Parathyroid adenoma (tissue), 2 donors: ENCODE data around the gene ARHGAP44.

Experiments used
- H2AFZ ChIP-seq: fragments of 300-600 bp; sonication (generic); one replicate; pipeline ENCODE4 v1.7.0; 2017; ENCODE audit warnings: antibody characterized with exemption, mild to moderate bottlenecking
- H3K27ac ChIP-seq: fragments of 300-600 bp; sonication (generic); one replicate; pipeline ENCODE4 v1.7.0; 2017
- H3K27me3 ChIP-seq: fragments of 300-600 bp; sonication (generic); one replicate; pipeline ENCODE4 v1.7.0; 2017; ENCODE audit warnings: low read length; ENCODE audit not compliant: control insufficient read depth, insufficient read depth
- H3K36me3 ChIP-seq: fragments of 300-600 bp; sonication (generic); one replicate; pipeline ENCODE4 v1.7.0; 2017; ENCODE audit warnings: low read length; ENCODE audit not compliant: control insufficient read depth, insufficient read depth
- H3K4me1 ChIP-seq: fragments of 300-600 bp; sonication (generic); one replicate; pipeline ENCODE4 v1.7.0; 2017; ENCODE audit warnings: control low read depth
- H3K4me2 ChIP-seq: fragments of 300-600 bp; sonication (generic); one replicate; pipeline ENCODE4 v1.7.0; 2017; ENCODE audit warnings: low read length
- H3K4me3 ChIP-seq: fragments of 300-600 bp; sonication (generic); one replicate; pipeline ENCODE4 v1.7.0; 2017; ENCODE audit warnings: low read depth, low read length
- H3K79me2 ChIP-seq: fragments of 300-600 bp; sonication (generic); one replicate; pipeline ENCODE4 v1.7.0; 2017; ENCODE audit warnings: control low read depth
- H3K9ac ChIP-seq: fragments of 300-600 bp; sonication (generic); one replicate; pipeline ENCODE4 v1.7.0; 2017; ENCODE audit warnings: mild to moderate bottlenecking
- H3K9me3 ChIP-seq: fragments of 300-600 bp; sonication (generic); one replicate; pipeline ENCODE4 v1.7.0; 2017; ENCODE audit warnings: low read length; ENCODE audit not compliant: control insufficient read depth
- TF ChIP-seq, protein P1 (sequence below): fragments of 300-600 bp; sonication (generic); IDR thresholded peaks from one replicate; pipeline ENCODE4 v1.7.0; 2017; ENCODE audit warnings: antibody characterized with exemption, mild to moderate bottlenecking
- donor health status: primary hyperparathyroidism.

ARHGAP44 gene

DNA sequence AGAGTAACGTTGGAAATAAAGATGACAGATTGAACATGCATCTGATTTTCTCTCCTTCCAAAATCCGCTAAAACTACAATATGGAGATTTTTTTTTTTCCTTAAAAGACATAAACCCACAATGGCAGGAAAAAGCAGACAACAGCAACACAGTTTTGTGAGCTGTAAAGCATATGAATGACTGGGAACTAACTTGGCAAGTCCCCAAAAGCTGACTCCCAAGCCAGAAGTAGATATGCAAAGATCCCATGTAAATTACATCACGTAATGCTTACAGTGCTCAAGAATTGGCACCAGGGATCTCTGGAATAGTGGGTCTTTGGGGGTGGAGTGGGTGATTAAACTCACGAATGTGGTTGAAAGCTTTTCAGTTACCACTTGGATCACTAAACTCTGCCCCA, 121.9 kb downstream of the ARHGAP44 start:
- H3K79me2 ChIP-seq = no peaks in the 10 kb centered on the region
- H3K4me2 ChIP-seq = no peak overlapping the region
- no peaks in the 10 kb centered on the region for H3K36me3 ChIP-seq
- TF ChIP-seq, protein P1, sequence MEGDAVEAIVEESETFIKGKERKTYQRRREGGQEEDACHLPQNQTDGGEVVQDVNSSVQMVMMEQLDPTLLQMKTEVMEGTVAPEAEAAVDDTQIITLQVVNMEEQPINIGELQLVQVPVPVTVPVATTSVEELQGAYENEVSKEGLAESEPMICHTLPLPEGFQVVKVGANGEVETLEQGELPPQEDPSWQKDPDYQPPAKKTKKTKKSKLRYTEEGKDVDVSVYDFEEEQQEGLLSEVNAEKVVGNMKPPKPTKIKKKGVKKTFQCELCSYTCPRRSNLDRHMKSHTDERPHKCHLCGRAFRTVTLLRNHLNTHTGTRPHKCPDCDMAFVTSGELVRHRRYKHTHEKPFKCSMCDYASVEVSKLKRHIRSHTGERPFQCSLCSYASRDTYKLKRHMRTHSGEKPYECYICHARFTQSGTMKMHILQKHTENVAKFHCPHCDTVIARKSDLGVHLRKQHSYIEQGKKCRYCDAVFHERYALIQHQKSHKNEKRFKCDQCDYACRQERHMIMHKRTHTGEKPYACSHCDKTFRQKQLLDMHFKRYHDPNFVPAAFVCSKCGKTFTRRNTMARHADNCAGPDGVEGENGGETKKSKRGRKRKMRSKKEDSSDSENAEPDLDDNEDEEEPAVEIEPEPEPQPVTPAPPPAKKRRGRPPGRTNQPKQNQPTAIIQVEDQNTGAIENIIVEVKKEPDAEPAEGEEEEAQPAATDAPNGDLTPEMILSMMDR = no peak
- H3K4me3 ChIP-seq = no peak overlapping the region
- no peak overlapping the region for H3K9ac ChIP-seq
- no peak overlapping the region for H2AFZ ChIP-seq
- H3K27ac ChIP-seq = no peak overlapping the region
- H3K9me3 ChIP-seq = no peaks in the 10 kb centered on the region
- no peaks in the 10 kb centered on the region for H3K4me1 ChIP-seq
- no peaks in the 10 kb centered on the region for H3K27me3 ChIP-seq

DNA sequence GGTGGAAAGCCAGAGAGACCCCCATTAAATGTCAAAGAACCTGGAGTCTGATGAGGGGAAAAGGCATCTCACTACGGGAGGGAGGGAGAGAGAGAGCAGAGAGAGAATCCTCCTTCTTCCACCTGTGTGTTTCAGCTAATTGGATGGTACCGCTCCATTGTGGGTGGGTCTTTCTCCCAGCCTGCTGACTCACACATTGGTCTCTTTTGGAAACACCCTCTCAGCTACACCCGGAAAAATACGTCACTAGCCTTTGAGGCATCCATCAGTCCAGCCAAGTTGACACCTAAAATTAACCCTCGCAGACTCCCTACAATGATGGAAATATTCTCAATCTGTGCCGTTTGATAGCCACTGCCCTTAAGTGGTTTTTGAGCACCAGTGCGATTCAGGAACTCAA, 128.1 kb downstream of the ARHGAP44 start:
- no peaks in the 10 kb centered on the region for H3K9me3 ChIP-seq
- no peak overlapping the region for H3K4me2 ChIP-seq
- H3K27ac ChIP-seq = no peak overlapping the region
- no peak overlapping the region for H3K9ac ChIP-seq
- H3K36me3 ChIP-seq = no peaks in the 10 kb centered on the region
- H3K27me3 ChIP-seq = no peaks in the 10 kb centered on the region
- no peaks in the 10 kb centered on the region for H3K79me2 ChIP-seq
- no peak overlapping the region for H3K4me3 ChIP-seq
- TF ChIP-seq, protein P1 = no peak
- no peak overlapping the region for H2AFZ ChIP-seq
- no peaks in the 10 kb centered on the region for H3K4me1 ChIP-seq

DNA sequence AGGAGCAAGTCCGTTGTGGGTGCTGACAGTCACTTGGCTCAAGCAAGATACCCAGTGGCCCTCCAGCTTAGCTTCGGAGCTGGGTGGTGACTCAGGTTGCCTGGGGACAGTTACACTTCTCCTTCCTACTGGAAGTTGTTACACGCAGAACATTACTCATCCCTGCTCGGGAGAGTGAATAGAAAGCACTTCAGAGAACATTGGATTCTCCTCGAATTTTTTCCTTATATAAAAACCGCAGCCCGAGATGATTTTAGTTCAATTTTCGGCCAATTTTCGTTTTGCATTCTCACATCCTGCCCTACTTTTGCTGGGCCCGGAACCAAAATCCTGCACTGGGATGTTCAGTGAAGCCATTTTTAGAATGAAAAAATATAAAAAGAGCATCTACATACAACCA, 128.8 kb downstream of the ARHGAP44 start:
- H3K27me3 ChIP-seq = no peaks in the 10 kb centered on the region
- no peak overlapping the region for H2AFZ ChIP-seq

DNA sequence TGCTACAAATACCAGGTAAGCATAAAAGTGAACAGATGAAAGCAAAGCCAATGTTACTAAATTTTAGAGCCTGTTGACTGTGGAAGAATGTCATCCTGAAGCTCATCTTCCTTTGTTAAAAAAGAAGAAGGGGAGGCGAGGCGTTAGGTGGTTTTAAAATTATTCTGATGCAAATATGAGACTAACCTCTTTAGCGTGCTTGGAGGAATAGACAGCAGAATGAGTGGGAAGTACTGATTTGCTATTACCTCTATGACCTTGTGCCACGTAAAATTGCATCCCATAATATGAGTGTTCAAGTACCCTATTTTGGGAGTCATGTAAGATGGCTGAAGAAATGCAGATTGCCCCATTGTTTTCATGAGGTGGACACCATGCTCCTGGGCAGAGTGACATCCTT, 132.8 kb downstream of the ARHGAP44 start:
- Histone ChIP-seq H3K4me3 (no peak overlapping the region), H3K79me2 (no peaks in the 10 kb centered on the region), H2AFZ (no peak overlapping the region), H3K36me3 (no peaks in the 10 kb centered on the region), H3K9me3 (no peaks in the 10 kb centered on the region), H3K4me2 (no peak overlapping the region), H3K27ac (no peak overlapping the region), H3K9ac (no peak overlapping the region), H3K27me3 (no peaks in the 10 kb centered on the region), H3K4me1 (peaks cover 5% of the 10 kb centered on the region)
- TF ChIP-seq, protein P1 = no peak

More for the DNA sequence above, 128.8 kb downstream of the ARHGAP44 start:
- Histone ChIP-seq H3K4me1 (no peaks in the 10 kb centered on the region), H3K4me2 (no peak overlapping the region), H3K36me3 (no peaks in the 10 kb centered on the region), H3K9me3 (no peaks in the 10 kb centered on the region), H3K79me2 (no peaks in the 10 kb centered on the region), H3K27ac (no peak overlapping the region), H3K9ac (no peak overlapping the region), H3K4me3 (no peak overlapping the region)
- TF ChIP-seq, protein P1 = no peak

DNA sequence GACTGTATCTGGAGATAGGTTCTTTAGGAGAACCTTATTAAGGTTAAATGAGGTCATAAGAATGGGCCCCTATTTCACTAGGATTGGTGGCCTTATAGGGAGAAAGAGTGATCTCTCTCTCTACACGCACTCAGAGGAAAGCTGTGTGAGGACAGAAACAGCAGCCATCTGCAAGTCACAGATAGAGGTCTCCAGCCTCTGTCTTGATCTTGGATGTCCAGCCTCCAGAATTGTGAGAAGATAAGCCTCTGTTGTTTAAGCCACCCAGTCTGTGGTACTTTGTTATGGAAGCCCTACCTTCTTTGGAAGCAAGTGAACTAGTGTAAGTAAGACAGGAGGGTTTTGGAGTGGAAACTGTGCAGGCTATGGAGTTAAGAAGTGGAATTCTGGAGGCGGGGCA, 135.3 kb downstream of the ARHGAP44 start:
- no peak overlapping the region for H2AFZ ChIP-seq
- H3K4me3 ChIP-seq = no peak overlapping the region
- no peak overlapping the region for H3K27ac ChIP-seq
- H3K27me3 ChIP-seq = no peaks in the 10 kb centered on the region
- TF ChIP-seq, protein P1 = no peak
- no peak overlapping the region for H3K9ac ChIP-seq
- H3K9me3 ChIP-seq = no peaks in the 10 kb centered on the region
- no peaks in the 10 kb centered on the region for H3K79me2 ChIP-seq
- no peaks in the 10 kb centered on the region for H3K36me3 ChIP-seq
- no peak overlapping the region for H3K4me2 ChIP-seq
- H3K4me1 ChIP-seq = peaks cover 7% of the 10 kb centered on the region
